Muscle of back (tissue), 13 donors: ENCODE data around the gene CLSTN3. TPM values are rescaled to one million over a fixed set of nuclear protein-coding genes. Genes with fewer than 3 reads are reported as not detected.
A peak's percentile ranks its signal among the peaks of the same experiment; 100 is the strongest.

Experiments used
- DNase-seq, 3 donors: peaks; one replicate each; pipeline versions ENCODE4 v3.0.0 to v3.0.0-alpha.2; 2013
- long read RNA-seq, 9 donors: transcript quantifications; one replicate each; lab custom pipeline, GENCODE V29; 2026
- polyA plus RNA-seq, 10 donors: library from polyadenylated mRNA; unstranded; fragments of 120-200 nt; gene quantifications; one replicate each; pipeline ENCODE4 v1.2.1, GENCODE V29; 2013; ENCODE audit not compliant: insufficient read length in 10 of 10

CLSTN3 gene
- polyA plus RNA-seq = 10 to 100 TPM; 11.8 to 25.7 (median 19.1) TPM
- long read RNA-seq, donor 1, partial matches to known transcripts = 0 of 1 reads
- long read RNA-seq, donor 1, other reads (novel, unspliced or antisense) = 0 of 1 reads
- long read RNA-seq, donor 2, partial matches to known transcripts = 0 of 3 reads
- long read RNA-seq, donor 2, other reads (novel, unspliced or antisense) = 0 of 3 reads
- long read RNA-seq, donor 3 = 0 reads
- long read RNA-seq, donor 4 = 0 reads
- long read RNA-seq, donor 5, partial matches to known transcripts = 5 of 9 reads
- long read RNA-seq, donor 5, other reads (novel, unspliced or antisense) = 0 of 9 reads
- long read RNA-seq, donor 6, partial matches to known transcripts = 0 of 2 reads
- long read RNA-seq, donor 6, other reads (novel, unspliced or antisense) = 0 of 2 reads
- long read RNA-seq, donor 7, partial matches to known transcripts = 0 of 4 reads
- long read RNA-seq, donor 7, other reads (novel, unspliced or antisense) = 0 of 4 reads
- long read RNA-seq, donor 8 = 0 reads
- long read RNA-seq, donor 9 = 0 reads

- peak; percentile 67 to 92 (median 86) for DNase-seq
Measured at GRCh38 chr12:7129872-7130691, at the start of gene CLSTN3. Gene CLSTN3 (plus strand): TSS chr12:7130371. CDS start chr12:7130649, 278 bp downstream.

GRCh38 chr12:7081037-7081436 is 49.1 kb upstream of the CLSTN3 start:
- no peak for DNase-seq

- DNase-seq = no peak
Measured at GRCh38 chr12:7083125-7083524, 47.0 kb upstream of the CLSTN3 start.

GRCh38 chr12:7089196-7089871 is 40.8 kb upstream of the CLSTN3 start:
- no peak for DNase-seq

- no peak for DNase-seq
Measured at GRCh38 chr12:7090222-7090998, 39.8 kb upstream of the CLSTN3 start.

GRCh38 chr12:7091171-7091570 is 39.0 kb upstream of the CLSTN3 start:
- no peak for DNase-seq

- peak in 2 of 3 donors; percentile 55 to 76 for DNase-seq
Measured at GRCh38 chr12:7091660-7092228, 38.4 kb upstream of the CLSTN3 start.

- peak; percentile 88 to 93 (median 89) for DNase-seq
Measured at GRCh38 chr12:7092229-7092985, 37.8 kb upstream of the CLSTN3 start, which contains the start of gene C1R. Gene C1R (minus strand): TSS chr12:7092445. CDS start chr12:7092388, 57 bp downstream.

GRCh38 chr12:7092986-7093460 is 37.1 kb upstream of the CLSTN3 start:
- DNase-seq = no peak

GRCh38 chr12:7093486-7093885 is 36.7 kb upstream of the CLSTN3 start:
- no peak for DNase-seq

GRCh38 chr12:7093892-7094291 is 36.3 kb upstream of the CLSTN3 start:
- no peak for DNase-seq

GRCh38 chr12:7096006-7096932 is 33.9 kb upstream of the CLSTN3 start:
- no peak for DNase-seq

- DNase-seq = no peak
Measured at GRCh38 chr12:7096979-7097378, 33.2 kb upstream of the CLSTN3 start.

- no peak for DNase-seq
Measured at GRCh38 chr12:7099290-7099996, 30.7 kb upstream of the CLSTN3 start.

- DNase-seq = no peak
Measured at GRCh38 chr12:7100239-7100638, 29.9 kb upstream of the CLSTN3 start.

GRCh38 chr12:7101047-7101693 is 29.0 kb upstream of the CLSTN3 start:
- no peak for DNase-seq

GRCh38 chr12:7101694-7102131 is 28.5 kb upstream of the CLSTN3 start:
- no peak for DNase-seq
